Gastroesophageal sphincter (tissue), 4 donors: Measurements from ENCODE around the gene SNX3. TPM values are rescaled to one million over a fixed set of nuclear protein-coding genes. Genes with fewer than 3 reads are reported as not detected.

ENCODE experiments used
- ATAC-seq: fragments of 150-250 bp; one replicate; pipeline ENCODE4 v1.9.1; 2016; ENCODE audit warnings: mild to moderate bottlenecking, moderate library complexity
- H3K27ac ChIP-seq, 4 donors: fragments of 200-600 bp; sonication (generic) in 3 of 4; 1 replicate in 3 of 4; 2 replicates in 1 of 4; pipeline ENCODE4 v1.5.1; 2016 to 2019
- H3K27me3 ChIP-seq: fragments of 200-600 bp; sonication (generic); one replicate; pipeline ENCODE4 v1.5.1; 2019
- H3K36me3 ChIP-seq, 2 donors: fragments of 200-600 bp; sonication (generic); one replicate each; pipeline ENCODE4 v1.5.1; 2019; ENCODE audit warnings: control low read depth in 1 of 2
- H3K4me1 ChIP-seq, 3 donors: fragments of 200-600 bp; sonication (generic); 1 replicate in 2 of 3; 2 replicates in 1 of 3; pipeline ENCODE4 v1.5.1; 2016 to 2019; ENCODE audit warnings: control low read depth in 2 of 3
- H3K4me3 ChIP-seq, 2 donors: fragments of 200-600 bp; sonication (generic); one replicate each; pipeline ENCODE4 v1.5.1; 2019; ENCODE audit warnings: mild to moderate bottlenecking in 1 of 2, moderate library complexity in 1 of 2
- H3K9me3 ChIP-seq, 3 donors: fragments of 200-600 bp; sonication (generic); one replicate each; pipeline ENCODE4 v1.5.1; 2017 to 2019; ENCODE audit warnings: control low read depth in 2 of 3
- CTCF ChIP-seq, 4 experiments: fragments of 200-600 bp in 2 of 4; fragments of 450-650 bp in 2 of 4; sonication (generic) in 1 of 4; IDR thresholded peaks; one replicate each; pipeline ENCODE4 v1.5.1; 2017 to 2019; ENCODE audit warnings: antibody characterized with exemption in 4 of 4, mild to moderate bottlenecking in 2 of 4, moderate library complexity in 2 of 4
- EP300 ChIP-seq: sonication (generic); formaldehyde crosslinking; IDR thresholded peaks from one replicate; pipeline ENCODE4 v1.6.1; 2017; ENCODE audit warnings: antibody characterized with exemption, mild to moderate bottlenecking
- POLR2A ChIP-seq, 2 donors: fragments of 450-650 bp; IDR thresholded peaks; one replicate each; pipeline ENCODE4 v1.6.1; 2017; ENCODE audit warnings: antibody characterized with exemption in 2 of 2, mild to moderate bottlenecking in 2 of 2, moderate library complexity in 1 of 2
- POLR2AphosphoS5 ChIP-seq: sonication (generic); formaldehyde crosslinking; IDR thresholded peaks from one replicate; pipeline ENCODE4 v1.6.1; 2017; ENCODE audit warnings: antibody characterized with exemption
- WGBS, 2 donors: methylation state at CpG; one replicate each; pipeline ENCODE4 v1.1.5; 2018; ENCODE audit warnings: low coverage in 1 of 2; 5-methylcytosine and 5-hydroxymethylcytosine counted together
- total RNA-seq, 4 donors: library from RNA; depleted of rRNA; stranded (reverse); fragments of >200 nt; gene quantifications; one replicate each; pipeline ENCODE4 v1.1.0, GENCODE V29; 2016

SNX3 gene
- total RNA-seq, 4 donors from 2014 or later = 141 to 183 (median 160) TPM

DNA sequence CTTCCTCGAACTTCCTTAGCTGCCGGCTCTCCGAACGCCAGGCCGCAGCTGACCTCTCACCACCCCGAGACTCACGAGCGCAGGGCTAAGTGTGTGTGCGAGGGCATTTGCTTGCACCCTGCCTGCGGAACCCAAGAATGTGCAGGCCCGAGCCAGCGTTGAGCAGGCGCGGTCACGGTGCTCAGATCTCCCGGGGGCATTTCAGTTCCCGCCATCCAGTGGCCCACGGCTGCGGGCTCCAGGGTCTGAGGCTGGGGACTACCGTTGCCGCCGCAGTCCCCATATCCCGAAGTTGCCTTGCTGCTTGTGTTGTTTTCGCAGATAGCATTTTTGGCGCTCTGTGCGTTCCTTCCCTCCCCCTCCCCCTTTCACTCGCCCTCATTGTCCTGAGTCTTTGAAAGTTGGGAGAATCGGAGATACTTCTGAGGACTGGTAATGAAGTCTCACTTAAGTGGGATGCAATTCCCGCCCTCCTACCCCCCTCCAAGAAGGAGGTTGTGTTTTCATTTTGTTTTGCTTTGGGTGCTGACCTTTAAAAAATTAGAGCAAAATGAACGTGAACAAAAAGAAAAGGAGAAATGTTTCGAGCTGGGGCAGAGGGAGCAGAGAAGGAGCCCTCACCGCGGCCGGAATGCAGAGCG is 93.3 kb downstream of the SNX3 start:
- Histone ChIP-seq H3K27ac (no peak overlapping the region), H3K9me3 (no peaks in the 10 kb centered on the region), H3K4me3 (peak overlapping the region in 1 of 2 donors; percentile 35), H3K36me3 (no peaks in the 10 kb centered on the region), H3K27me3 (peaks cover 100% of the 10 kb centered on the region), H3K4me1 (peaks cover 0 to 65% (median 37%) of the 10 kb centered on the region in 3 donors)
- TF ChIP-seq CTCF (IDR thresholded peaks at IDR 0.05) (no peak), EP300 (no peak), POLR2AphosphoS5 (no peak), POLR2A (IDR thresholded peaks at IDR 0.05) (no peak)
- ATAC-seq = no peak
- 31 to 46% methylated on average over 11 to 12 of the region's 35 CpGs for WGBS, 2 donors

DNA sequence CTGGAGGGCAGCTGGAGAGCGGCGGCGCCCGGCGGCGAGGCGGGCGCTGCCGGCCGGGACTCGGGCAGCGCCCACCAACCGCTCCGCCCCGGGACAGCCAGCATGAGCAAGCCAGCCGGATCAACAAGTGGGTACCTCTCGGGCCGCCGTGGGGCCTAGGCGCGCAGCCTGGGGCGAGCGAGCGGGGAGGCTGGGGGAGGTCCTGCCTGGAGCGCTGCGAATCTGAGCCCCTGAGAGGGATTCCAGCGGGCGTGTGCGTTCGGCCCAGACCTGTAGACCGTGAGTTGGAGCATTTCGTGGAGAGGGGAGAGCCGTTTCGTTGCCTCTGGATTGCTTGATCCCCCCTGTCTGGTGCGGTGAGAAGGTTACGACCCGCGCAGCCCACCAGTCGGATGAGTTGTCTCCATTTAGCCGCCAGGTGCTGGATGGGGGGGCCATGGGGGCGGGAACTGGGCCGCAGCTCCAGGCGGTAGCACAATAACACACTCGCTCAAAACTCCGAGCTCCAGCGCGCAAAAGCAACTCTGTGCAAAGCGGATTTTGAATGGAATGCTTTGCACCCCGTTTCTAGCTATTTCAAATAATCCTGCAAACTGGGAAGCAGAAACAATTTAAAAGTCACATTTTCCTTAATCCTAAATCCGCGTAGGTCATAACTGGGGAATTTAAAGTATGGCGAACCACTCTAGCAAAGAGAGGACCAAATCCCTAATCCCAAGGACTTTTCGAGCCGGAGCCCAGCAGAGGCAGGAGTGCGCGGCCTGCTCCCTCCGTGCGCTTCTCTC is 94.0 kb downstream of the SNX3 start:
- no peaks in the 10 kb centered on the region for H3K36me3 ChIP-seq
- WGBS, 2 donors = 8 to 28% methylated on average over 9 to 12 of the region's 58 CpGs
- peaks cover 0 to 65% (median 37%) of the 10 kb centered on the region in 3 donors for H3K4me1 ChIP-seq
- H3K4me3 ChIP-seq = peak overlapping the region in 1 of 2 donors; percentile 35
- H3K27ac ChIP-seq = no peak overlapping the region
- H3K9me3 ChIP-seq = no peaks in the 10 kb centered on the region
- ATAC-seq = no peak
- peaks cover 100% of the 10 kb centered on the region for H3K27me3 ChIP-seq
- no peak for TF ChIP-seq CTCF (IDR thresholded peaks at IDR 0.05)
- TF ChIP-seq POLR2AphosphoS5 = no peak
- TF ChIP-seq POLR2A (IDR thresholded peaks at IDR 0.05) = no peak
- TF ChIP-seq EP300 = no peak

DNA sequence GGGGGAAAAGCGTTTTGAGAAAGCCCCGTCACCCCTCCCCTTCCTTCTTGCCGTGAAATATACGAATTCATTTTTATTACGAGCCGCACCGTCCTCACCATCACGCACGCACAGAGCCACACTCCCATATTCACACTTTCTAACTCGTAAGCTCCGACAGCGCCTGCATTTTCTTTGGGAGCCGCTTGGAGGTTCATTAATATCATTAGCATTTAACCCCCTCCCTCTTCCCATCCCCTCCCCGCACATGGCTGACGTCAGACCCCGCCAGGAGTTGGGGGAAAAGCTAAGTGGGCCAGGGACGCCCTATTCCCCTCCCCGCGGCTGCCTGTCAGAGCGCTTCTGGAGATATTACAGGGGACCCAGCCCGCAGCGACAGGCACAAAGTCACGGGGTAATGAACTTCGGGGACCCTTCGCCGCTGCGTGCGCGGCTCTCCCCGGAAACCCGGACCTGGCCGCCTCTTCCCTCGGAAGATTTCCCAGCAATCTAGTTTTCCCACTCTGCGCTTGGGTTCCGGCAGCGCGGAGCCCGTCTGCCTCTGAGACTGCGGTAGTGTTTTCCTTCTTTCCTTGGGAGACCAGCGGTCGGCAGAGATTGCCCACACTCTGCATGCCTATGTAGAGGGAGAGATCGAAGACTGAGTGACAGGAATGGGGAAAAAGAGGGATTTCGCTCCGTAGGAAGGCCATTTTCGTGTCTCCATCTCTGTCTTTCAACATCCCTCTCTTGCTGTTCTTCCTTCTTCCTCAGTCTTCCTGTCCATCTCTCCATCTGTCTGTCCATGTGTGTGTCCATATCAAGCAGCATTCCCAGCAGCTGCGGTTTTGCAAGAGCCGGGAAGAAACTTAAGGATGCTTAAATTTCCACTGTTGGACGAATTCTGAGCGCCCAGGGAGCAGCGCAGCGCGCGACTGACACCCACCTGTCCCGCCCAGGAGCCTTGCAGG is 94.9 kb downstream of the SNX3 start, which contains the start of gene NR2E1:
Gene NR2E1, plus strand, starts transcription at position 309 of the 950 bp plus-strand sequence. CDS start 744 bp downstream, outside the sequence.
- no peak for ATAC-seq
- TF ChIP-seq POLR2AphosphoS5 (no peak), POLR2A (IDR thresholded peaks at IDR 0.05) (no peak), CTCF (IDR thresholded peaks at IDR 0.05) (no peak), EP300 (no peak)
- peaks cover 100% of the 10 kb centered on the region for H3K27me3 ChIP-seq
- H3K9me3 ChIP-seq = no peaks in the 10 kb centered on the region
- H3K4me3 ChIP-seq = peak within 1 kb of the TSS in 1 of 2 donors; percentile 11
- H3K27ac ChIP-seq = no peak within 1 kb of the TSS
- 0 to 4% methylated on average over 13 to 20 of the region's 54 CpGs for WGBS, 2 donors
- peaks cover 0 to 65% (median 37%) of the 10 kb centered on the region in 3 donors for H3K4me1 ChIP-seq
- H3K36me3 ChIP-seq = no peaks in the 10 kb centered on the region

DNA sequence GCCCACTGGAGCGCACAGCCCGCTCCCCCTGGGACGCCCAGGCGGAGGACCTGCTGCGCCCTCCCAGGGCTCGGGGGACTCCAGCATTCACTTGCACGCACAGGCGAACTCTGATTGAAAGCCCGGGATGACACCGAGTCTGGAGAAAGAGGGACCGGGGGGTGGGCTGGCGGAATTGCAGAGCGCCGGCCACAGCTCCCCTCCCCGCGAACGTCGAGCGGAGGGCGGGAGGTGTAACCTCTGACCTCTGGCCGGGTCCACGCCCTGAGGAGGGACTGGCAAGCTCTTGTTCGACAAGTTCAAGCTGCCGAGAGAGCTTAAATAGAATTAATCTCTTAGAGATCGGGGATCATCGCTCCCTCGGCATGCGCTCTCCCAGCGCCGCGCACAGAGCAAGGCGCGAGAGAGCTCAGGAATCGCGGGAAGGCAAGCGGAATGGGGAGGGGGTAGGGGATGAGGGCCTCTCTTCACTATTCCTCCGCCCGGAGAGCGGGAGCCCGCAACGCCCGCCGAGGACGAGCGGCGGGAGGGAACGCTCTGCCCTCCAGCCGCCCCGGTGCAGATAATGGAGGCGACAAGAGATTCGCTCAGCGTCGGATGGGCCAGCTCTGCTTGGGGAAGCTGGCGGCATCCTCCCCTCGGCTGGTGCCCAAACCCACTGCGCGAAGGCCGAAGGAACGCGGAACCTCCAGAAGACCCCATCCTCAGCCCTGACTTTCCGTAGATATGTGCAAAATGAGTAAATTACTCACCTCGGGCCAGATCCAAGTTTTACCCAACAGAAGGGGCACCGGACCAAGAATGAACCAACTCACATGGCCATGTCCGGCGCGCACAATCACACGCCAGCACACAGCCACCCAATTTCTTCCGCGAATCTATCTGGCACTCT is 95.8 kb downstream of the SNX3 start:
- WGBS, 2 donors = 8 to 11% methylated on average over 5 to 9 of the region's 69 CpGs
- Histone ChIP-seq H3K36me3 (no peaks in the 10 kb centered on the region), H3K27me3 (peaks cover 100% of the 10 kb centered on the region), H3K4me1 (peaks cover 0 to 65% (median 37%) of the 10 kb centered on the region in 3 donors), H3K27ac (no peak overlapping the region), H3K9me3 (no peaks in the 10 kb centered on the region), H3K4me3 (peak overlapping the region in 1 of 2 donors; percentile 11)
- TF ChIP-seq POLR2AphosphoS5 (no peak), POLR2A (IDR thresholded peaks at IDR 0.05) (no peak), EP300 (no peak), CTCF (IDR thresholded peaks at IDR 0.05) (no peak)
- no peak for ATAC-seq
